Spleen (tissue), 11 donors: ENCODE results near the gene EID3. TPM values are rescaled to one million over a fixed set of nuclear protein-coding genes. Genes with fewer than 3 reads are reported as not detected.

Experiments
- DNase-seq: peaks from one replicate; pipeline ENCODE4 v3.0.0-alpha.2; 2020
- H3K27ac ChIP-seq, 8 donors: fragments of 200-600 bp; sonication (generic) in 7 of 8; 1 replicate in 4 of 8; 2 replicates in 4 of 8; pipeline versions ENCODE4 v1.5.0 to v1.8.0; 2016 to 2021; ENCODE audit warnings: inconsistent platforms in 4 of 8, mild to moderate bottlenecking in 4 of 8, moderate library complexity in 1 of 8
- H3K27me3 ChIP-seq, 7 donors: fragments of 200-600 bp; sonication (generic) in 6 of 7; replicated peaks in 1 of 7; 1 replicate in 4 of 7; 2 replicates in 3 of 7; pipeline versions ENCODE4 v1.5.0 to v1.8.0; 2016 to 2021; ENCODE audit warnings: inconsistent platforms in 3 of 7, mild to moderate bottlenecking in 1 of 7
- H3K36me3 ChIP-seq, 6 donors: fragments of 200-600 bp; sonication (generic) in 5 of 6; 1 replicate in 4 of 6; 2 replicates in 2 of 6; pipeline versions ENCODE4 v1.5.0 to v1.8.0; 2016 to 2021; ENCODE audit warnings: inconsistent platforms in 2 of 6
- H3K4me1 ChIP-seq, 6 donors: fragments of 200-600 bp; sonication (generic) in 5 of 6; 1 replicate in 3 of 6; 2 replicates in 3 of 6; pipeline versions ENCODE4 v1.5.0 to v1.8.0; 2016 to 2021; ENCODE audit warnings: inconsistent platforms in 3 of 6
- H3K4me3 ChIP-seq, 8 donors: fragments of 200-600 bp; sonication (generic) in 7 of 8; 1 replicate in 4 of 8; 2 replicates in 4 of 8; pipeline versions ENCODE4 v1.5.0 to v1.8.0; 2016 to 2021; ENCODE audit warnings: inconsistent platforms in 4 of 8, mild to moderate bottlenecking in 4 of 8, moderate library complexity in 2 of 8
- H3K9me3 ChIP-seq, 8 donors: fragments of 200-600 bp; sonication (generic) in 7 of 8; 1 replicate in 4 of 8; 2 replicates in 4 of 8; pipeline versions ENCODE4 v1.5.0 to v1.8.0; 2016 to 2021; ENCODE audit warnings: inconsistent platforms in 4 of 8
- CTCF ChIP-seq, 11 experiments: fragments of 200-600 bp in 7 of 11; fragments of 450-650 bp in 4 of 11; sonication (generic) in 4 of 11; IDR thresholded peaks in 8 of 11; conservative IDR thresholded peaks in 3 of 11; 1 replicate in 7 of 11; 2 replicates in 4 of 11; pipeline versions ENCODE4 v1.4.0 to v1.8.0; 2016 to 2021; ENCODE audit warnings: antibody characterized with exemption in 11 of 11, inconsistent platforms in 4 of 11, mild to moderate bottlenecking in 1 of 11
- POLR2A ChIP-seq, 3 donors: fragments of 450-650 bp; IDR thresholded peaks; one replicate each; pipeline ENCODE4 v1.5.1; 2017; ENCODE audit warnings: antibody characterized with exemption in 3 of 3, mild to moderate bottlenecking in 1 of 3
- POLR2AphosphoS5 ChIP-seq, 3 donors: sonication (generic); formaldehyde crosslinking; IDR thresholded peaks; one replicate each; pipeline ENCODE4 v1.5.1; 2017; ENCODE audit warnings: antibody characterized with exemption in 3 of 3
- WGBS, 5 donors: extraction: QIAGEN DNeasy Blood & Tissue Kit in 3 of 5; methylation state at CpG; one replicate each; pipeline versions ENCODE4 v1.1.5 to v1.1.7; 2013 to 2018; 5-methylcytosine and 5-hydroxymethylcytosine counted together
- intact Hi-C: fragments of 100-400 bp; cut with DNase I; formaldehyde crosslinking; loops from one replicate; pipeline ENCODE4 v1.15.0; 2023; ENCODE audit warnings: low total_unique reads
- polyA plus RNA-seq, 3 donors: library from polyadenylated mRNA; stranded (reverse); fragments of 200-250 nt; gene quantifications; one replicate each; pipeline ENCODE4 v1.2.1, GENCODE V29; 2013
- total RNA-seq, 7 donors: library from RNA; depleted of rRNA in 3 of 7; stranded (reverse); fragments of >200 nt in 3 of 7; fragmentation: NEBNext Ultra II Directional in 4 of 7; extraction: Animal tissue kit (Norgen Biotek cat#: 25700) in 4 of 7; gene quantifications; one replicate each; pipeline versions ENCODE4 v1.1.0 to v1.2.1, GENCODE V29; 2016 to 2021
- donor health status: healthy with polysubstance abuse.
- donor health status: DM: no; HTN: no; CAD: no; lungs with moderate emphysema.
- donor health status: DM: no; HTN: no; CAD: no.
- donor health status: Bipolar disorder and iron deficiency.
- donor health status: healthy.
- donor health status: DM: no; HTN: no; CAD: no.
- donor health status: DM: yes; HTN: yes; CAD: no.

EID3 gene
- total and polyA plus RNA-seq, 10 donors = 2.4 to 20.8 (median 6.1) TPM

GRCh38 chr12:104315326-104316224 is 12.0 kb downstream of the EID3 start:
- Histone ChIP-seq H3K36me3 (peaks cover 6 to 100% (median 80%) of the 10 kb centered on the region in 6 donors), H3K27ac (no peak overlapping the region), H3K4me1 (peaks cover 0 to 4% (median 0%) of the 10 kb centered on the region in 6 donors), H3K27me3 (no peaks in the 10 kb centered on the region), H3K9me3 (no peaks in the 10 kb centered on the region), H3K4me3 (no peak overlapping the region)
- TF ChIP-seq POLR2AphosphoS5 (IDR thresholded peaks at IDR 0.05) (no peak), CTCF (IDR thresholded peaks at IDR 0.05 in 8 of 11, conservative IDR thresholded peaks at IDR 0.05 in 3 of 11) (no peak), POLR2A (IDR thresholded peaks at IDR 0.05) (no peak)
- no peak for DNase-seq
- intact Hi-C loops = no loop called here
- WGBS, 5 donors = 85 to 95% (median 86%) methylated on average over 10 of the region's 10 CpGs

- peaks cover 0 to 4% (median 0%) of the 10 kb centered on the region in 6 donors for H3K4me1 ChIP-seq
- no peak overlapping the region for H3K4me3 ChIP-seq
Measured at GRCh38 chr12:104316936-104317335, 13.4 kb downstream of the EID3 start.

GRCh38 chr12:104317538-104318210 is 14.1 kb downstream of the EID3 start:
- H3K27me3 ChIP-seq = no peaks in the 10 kb centered on the region
- H3K4me3 ChIP-seq = no peak overlapping the region
- no peak for TF ChIP-seq CTCF (IDR thresholded peaks at IDR 0.05 in 8 of 11, conservative IDR thresholded peaks at IDR 0.05 in 3 of 11)
- H3K36me3 ChIP-seq = peaks cover 5 to 100% (median 82%) of the 10 kb centered on the region in 6 donors
- DNase-seq = no peak
- 93 to 97% (median 96%) methylated on average over 7 of the region's 7 CpGs for WGBS, 5 donors
- no peaks in the 10 kb centered on the region for H3K9me3 ChIP-seq
- no peak overlapping the region for H3K27ac ChIP-seq
- intact Hi-C loops = no loop called here
- H3K4me1 ChIP-seq = peaks cover 0 to 4% (median 0%) of the 10 kb centered on the region in 6 donors

More at GRCh38 chr12:104316936-104317335, 13.4 kb downstream of the EID3 start:
- Histone ChIP-seq H3K36me3 (peaks cover 6 to 100% (median 83%) of the 10 kb centered on the region in 6 donors), H3K27ac (no peak overlapping the region), H3K9me3 (no peaks in the 10 kb centered on the region), H3K27me3 (no peaks in the 10 kb centered on the region)
- no peak for DNase-seq
- TF ChIP-seq POLR2A (IDR thresholded peaks at IDR 0.05) = no peak
- TF ChIP-seq CTCF (IDR thresholded peaks at IDR 0.05 in 8 of 11, conservative IDR thresholded peaks at IDR 0.05 in 3 of 11) = no peak
- TF ChIP-seq POLR2AphosphoS5 (IDR thresholded peaks at IDR 0.05) = no peak
- intact Hi-C loops = no loop called here

DNA sequence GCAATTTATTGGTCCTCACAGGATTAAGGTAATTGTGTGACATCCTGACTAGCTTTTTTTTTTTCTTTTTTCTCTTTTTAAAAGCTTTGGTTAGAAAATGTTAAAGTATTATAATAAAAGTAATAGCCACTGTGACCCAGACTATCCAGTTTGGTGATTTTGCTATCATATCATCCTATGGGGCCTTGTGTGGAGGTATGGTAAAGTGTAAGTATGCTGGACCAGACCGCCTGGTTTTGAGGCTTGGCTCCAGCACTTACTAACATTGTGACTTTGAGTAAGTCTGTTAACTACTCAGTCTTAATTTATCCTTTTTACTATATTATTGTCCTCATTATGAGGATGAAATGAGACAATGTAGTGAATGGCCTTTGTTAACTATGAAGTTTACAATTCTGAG is 15.5 kb downstream of the EID3 start:
- Histone ChIP-seq H3K36me3 (peaks cover 0 to 91% (median 72%) of the 10 kb centered on the region in 6 donors), H3K4me1 (peaks cover 0 to 2% (median 0%) of the 10 kb centered on the region in 6 donors), H3K4me3 (no peak overlapping the region), H3K27me3 (no peaks in the 10 kb centered on the region), H3K27ac (no peak overlapping the region), H3K9me3 (no peaks in the 10 kb centered on the region)
- DNase-seq = no peak
- intact Hi-C loops = no loop called here
- 94 to 100% (median 96%) methylated on average over 1 of the region's 1 CpG for WGBS, 5 donors
- TF ChIP-seq POLR2A (IDR thresholded peaks at IDR 0.05) (no peak), POLR2AphosphoS5 (IDR thresholded peaks at IDR 0.05) (no peak), CTCF (IDR thresholded peaks at IDR 0.05 in 8 of 11, conservative IDR thresholded peaks at IDR 0.05 in 3 of 11) (no peak)
